ENCODE measurements around the gene SORBS2. TPM values are rescaled to one million over a fixed set of nuclear protein-coding genes. Genes with fewer than 3 reads are reported as not detected.

SORBS2 gene
- total and polyA plus RNA-seq, 4 donors: 11.2 to 70.4 (median 26.4) TPM

- Histone ChIP-seq H3K27ac (ENCODE audit: low read depth in 1 of 2, low read length in 1 of 2) (peak overlapping the region; percentile 56), H3K27me3 (ENCODE audit: control insufficient read depth in 3 of 3, insufficient read depth in 3 of 3, low read length in 2 of 3) (no peaks in the 10 kb centered on the region), H3K9me3 (ENCODE audit: control insufficient read depth in 4 of 4, insufficient read depth in 3 of 4, low read length in 3 of 4) (no peaks in the 10 kb centered on the region), H3K36me3 (ENCODE audit: control insufficient read depth in 4 of 4, insufficient read depth in 4 of 4, low read length in 4 of 4) (no peaks in the 10 kb centered on the region), H3K9ac (ENCODE audit: insufficient read depth in 1 of 2, low read length in 2 of 2) (peak overlapping the region in 1 of 2 donors; percentile 46), H3K4me1 (ENCODE audit: control insufficient read depth in 5 of 5, insufficient read depth in 5 of 5, low read length in 5 of 5) (peaks cover 0 to 25% (median 4%) of the 10 kb centered on the region in 5 donors), H3K4me3 (no peak overlapping the region)
- 79 to 84% methylated on average over 8 of the region's 8 CpGs for WGBS, 2 donors
- no peak for ATAC-seq (ENCODE audit: insufficient read depth, low FRiP score)
- TF ChIP-seq CTCF (IDR thresholded peaks at IDR 0.05; ENCODE audit: control extremely low read depth, extremely low read depth): no peak
- peak in 2 of 3 donors; percentile 43 to 84 for DNase-seq
Measured at GRCh38 chr4:185576962-185577950, 234.7 kb downstream of the SORBS2 start.

GRCh38 chr4:185576314-185576961 lies 235.6 kb downstream of the SORBS2 start:
- peak in 2 of 3 donors; percentile 76 to 81 for DNase-seq
- Histone ChIP-seq H3K27me3 (ENCODE audit: control insufficient read depth in 3 of 3, insufficient read depth in 3 of 3, low read length in 2 of 3) (no peaks in the 10 kb centered on the region), H3K4me1 (ENCODE audit: control insufficient read depth in 5 of 5, insufficient read depth in 5 of 5, low read length in 5 of 5) (peaks cover 0 to 25% (median 4%) of the 10 kb centered on the region in 5 donors), H3K9ac (ENCODE audit: insufficient read depth in 1 of 2, low read length in 2 of 2) (peak overlapping the region in 1 of 2 donors; percentile 46), H3K9me3 (ENCODE audit: control insufficient read depth in 4 of 4, insufficient read depth in 3 of 4, low read length in 3 of 4) (no peaks in the 10 kb centered on the region), H3K27ac (ENCODE audit: low read depth in 1 of 2, low read length in 1 of 2) (peak overlapping the region in 1 of 2 donors; percentile 56), H3K36me3 (ENCODE audit: control insufficient read depth in 4 of 4, insufficient read depth in 4 of 4, low read length in 4 of 4) (no peaks in the 10 kb centered on the region), H3K4me3 (no peak overlapping the region)
- no peak for ATAC-seq (ENCODE audit: insufficient read depth, low FRiP score)
- no peak for TF ChIP-seq CTCF (IDR thresholded peaks at IDR 0.05; ENCODE audit: control extremely low read depth, extremely low read depth)
- 73 to 82% methylated on average over 9 of the region's 9 CpGs for WGBS, 2 donors

GRCh38 chr4:185573651-185574199 lies 238.3 kb downstream of the SORBS2 start:
- no peaks in the 10 kb centered on the region for H3K27me3 ChIP-seq (ENCODE audit: control insufficient read depth in 3 of 3, insufficient read depth in 3 of 3, low read length in 2 of 3)
- H3K27ac ChIP-seq (ENCODE audit: low read depth in 1 of 2, low read length in 1 of 2): no peak overlapping the region
- H3K4me3 ChIP-seq: no peak overlapping the region
- H3K9me3 ChIP-seq (ENCODE audit: control insufficient read depth in 4 of 4, insufficient read depth in 3 of 4, low read length in 3 of 4): no peaks in the 10 kb centered on the region
- TF ChIP-seq CTCF (IDR thresholded peaks at IDR 0.05; ENCODE audit: control extremely low read depth, extremely low read depth): no peak
- 65 to 67% methylated on average over 10 of the region's 10 CpGs for WGBS, 2 donors
- peaks cover 0 to 25% (median 4%) of the 10 kb centered on the region in 5 donors for H3K4me1 ChIP-seq (ENCODE audit: control insufficient read depth in 5 of 5, insufficient read depth in 5 of 5, low read length in 5 of 5)
- no peak for ATAC-seq (ENCODE audit: insufficient read depth, low FRiP score)
- no peak overlapping the region for H3K9ac ChIP-seq (ENCODE audit: insufficient read depth in 1 of 2, low read length in 2 of 2)
- no peaks in the 10 kb centered on the region for H3K36me3 ChIP-seq (ENCODE audit: control insufficient read depth in 4 of 4, insufficient read depth in 4 of 4, low read length in 4 of 4)
- peak in 2 of 3 donors; percentile 40 to 53 for DNase-seq
